SU-DHL-6 (cell line): ENCODE data around the gene C1orf35.

ENCODE experiments used
- H2AFZ ChIP-seq: fragments of 200-600 bp; sonication (generic); 2 replicates; pipeline ENCODE4 v1.6.1; 2014; ENCODE audit warnings: low read depth, mild to moderate bottlenecking, moderate library complexity, mixed read lengths, antibody characterized with exemption, low read length; ENCODE audit not compliant: severe bottlenecking
- H3F3A ChIP-seq: fragments of 200-600 bp; shearing (Covaris generic); 2 replicates; pipeline ENCODE4 v1.6.0; 2016; ENCODE audit warnings: antibody characterized with exemption, mild to moderate bottlenecking; ENCODE audit not compliant: insufficient read depth
- H3K27ac ChIP-seq: fragments of 200-600 bp; sonication (generic); 2 replicates; pipeline ENCODE4 v1.5.1; 2016; ENCODE audit warnings: low read depth, mild to moderate bottlenecking, low read length, moderate library complexity, mixed read lengths
- H3K27me3 ChIP-seq: fragments of 200-600 bp; sonication (generic), shearing (Covaris generic); 2 replicates; pipeline ENCODE4 v1.6.0; 2014; ENCODE audit warnings: mild to moderate bottlenecking, low read length
- H3K36me3 ChIP-seq: fragments of 200-600 bp; sonication (generic); 2 replicates; pipeline ENCODE4 v1.6.1; 2014; ENCODE audit warnings: mild to moderate bottlenecking, low read length, mixed read lengths
- H3K4me2 ChIP-seq: fragments of 300-600, 200-600 bp; shearing (Covaris generic), sonication (generic); 2 replicates; pipeline ENCODE4 v1.6.0; 2014; ENCODE audit warnings: low read length, low read depth, mild to moderate bottlenecking; ENCODE audit not compliant: poor library complexity, severe bottlenecking
- H3K4me3 ChIP-seq: fragments of 200-600 bp; sonication (generic); 2 replicates; pipeline ENCODE4 v1.5.1; 2014; ENCODE audit warnings: antibody characterized with exemption, low read length, mild to moderate bottlenecking, mixed read lengths; ENCODE audit not compliant: insufficient read depth, poor library complexity, severe bottlenecking
- H3K79me2 ChIP-seq: fragments of 200-600 bp; sonication (generic); 2 replicates; pipeline ENCODE4 v1.6.1; 2014; ENCODE audit warnings: mild to moderate bottlenecking, low read length, moderate library complexity; ENCODE audit not compliant: insufficient read depth
- H3K9ac ChIP-seq: fragments of 200-600 bp; sonication (generic); 2 replicates; pipeline ENCODE4 v1.7.0; 2014; ENCODE audit warnings: mild to moderate bottlenecking, low read length
- H3K9me2 ChIP-seq: fragments of 200-600 bp; sonication (generic); replicated peaks from 2 replicates; pipeline ENCODE4 v1.6.1; 2014; ENCODE audit warnings: low read length; ENCODE audit not compliant: insufficient read depth
- H3K9me3 ChIP-seq: fragments of 200-600 bp; sonication (generic); 2 replicates; pipeline ENCODE4 v1.6.1; 2014; ENCODE audit warnings: low read length, mixed read lengths; ENCODE audit not compliant: insufficient read depth
- H4K20me1 ChIP-seq: fragments of 200-600 bp; sonication (generic); 2 replicates; pipeline ENCODE4 v1.6.1; 2014; ENCODE audit warnings: low read depth, mild to moderate bottlenecking, antibody characterized with exemption, low read length, moderate library complexity, mixed read lengths
- CTCF ChIP-seq: fragments of 200-600 bp; sonication (generic); IDR thresholded peaks from one replicate; pipeline ENCODE4 v1.5.1; 2017; ENCODE audit warnings: antibody characterized with exemption, mild to moderate bottlenecking, low read length, moderate library complexity; ENCODE audit not compliant: insufficient read depth, poor library complexity, severe bottlenecking
- EZH2phosphoT487 ChIP-seq: fragments of 200-600 bp; sonication (generic), shearing (Covaris generic); conservative IDR thresholded peaks from 2 replicates; pipeline ENCODE4 v1.6.1; 2018; ENCODE audit warnings: mild to moderate bottlenecking, antibody characterized with exemption, low read length, moderate library complexity, mixed read lengths

Gene C1orf35

GRCh38 chr1:228105270-228105995 lies 2.3 kb upstream of the C1orf35 start:
- no peaks in the 10 kb centered on the region for H3K9me3 ChIP-seq
- H3K27ac ChIP-seq = no peak overlapping the region
- H3K4me3 ChIP-seq = no peak overlapping the region
- no peaks in the 10 kb centered on the region for H4K20me1 ChIP-seq
- no peaks in the 10 kb centered on the region for H3K9me2 ChIP-seq
- H3F3A ChIP-seq = peaks cover 21% of the 10 kb centered on the region
- H3K79me2 ChIP-seq = peaks cover 13% of the 10 kb centered on the region; the same call in 1 of the 2 replicates
- TF ChIP-seq CTCF (no peak), EZH2phosphoT487 (no peak)
- no peak overlapping the region for H3K4me2 ChIP-seq
- H2AFZ ChIP-seq = no peak overlapping the region
- no peak overlapping the region for H3K9ac ChIP-seq
- H3K27me3 ChIP-seq = no peaks in the 10 kb centered on the region
- H3K36me3 ChIP-seq = no peaks in the 10 kb centered on the region

GRCh38 chr1:228104526-228105269 lies 1.6 kb upstream of the C1orf35 start:
- no peaks in the 10 kb centered on the region for H3K27me3 ChIP-seq
- TF ChIP-seq EZH2phosphoT487 = no peak
- TF ChIP-seq CTCF = no peak
- H3K79me2 ChIP-seq = peaks cover 13% of the 10 kb centered on the region; the same call in 1 of the 2 replicates
- no peaks in the 10 kb centered on the region for H3K9me3 ChIP-seq
- H3K27ac ChIP-seq = peak overlapping the region; percentile 40; the same call in 1 of the 2 replicates
- H3K9ac ChIP-seq = peak overlapping the region; percentile 81
- H4K20me1 ChIP-seq = no peaks in the 10 kb centered on the region
- no peaks in the 10 kb centered on the region for H3K9me2 ChIP-seq
- peaks cover 21% of the 10 kb centered on the region for H3F3A ChIP-seq
- H3K4me2 ChIP-seq = peak overlapping the region; percentile 55
- H3K4me3 ChIP-seq = no peak overlapping the region
- no peaks in the 10 kb centered on the region for H3K36me3 ChIP-seq
- no peak overlapping the region for H2AFZ ChIP-seq

- TF ChIP-seq CTCF = no peak
- TF ChIP-seq EZH2phosphoT487 = no peak
- Histone ChIP-seq H3K27me3 (no peaks in the 10 kb centered on the region), H3K9me3 (no peaks in the 10 kb centered on the region), H3K36me3 (no peaks in the 10 kb centered on the region), H3K4me2 (peak overlapping the region; percentile 55), H3K9ac (peak overlapping the region; percentile 81), H3K9me2 (no peaks in the 10 kb centered on the region), H4K20me1 (no peaks in the 10 kb centered on the region), H3F3A (peaks cover 26% of the 10 kb centered on the region), H3K79me2 (peaks cover 4% of the 10 kb centered on the region; the same call in 1 of the 2 replicates), H3K27ac (peak overlapping the region; percentile 48), H3K4me3 (peak overlapping the region; percentile 79), H2AFZ (no peak overlapping the region)
Observed at GRCh38 chr1:228101994-228102790, 933 bp downstream of the C1orf35 start.
